PC-3 (cell line): Measurements from ENCODE around the gene MCTP2. TPM values are rescaled to one million over a fixed set of nuclear protein-coding genes. Genes with fewer than 3 reads are reported as not detected.

Experiments
- ATAC-seq: fragments of 200-7000 bp; cut with Tn5 transposase; 2 replicates; pipeline ENCODE4 v1.9.1; 2020; ENCODE audit warnings: mild to moderate bottlenecking, moderate library complexity
- BruUV-seq: library from RNA; stranded (reverse); fragments of 400-500 nt; replicated peaks from 2 replicates; lab custom pipeline; 2021; lab: Mats Ljungman, UMichigan
- CTCF ChIA-PET: fragments of 300-600 bp; sonication (Branson Sonifier 250); formaldehyde crosslinking; loops from one replicate; lab custom pipeline; 2022; ENCODE audit warnings: antibody characterized with exemption; lab: Charles Lee
- POLR2A ChIA-PET: fragments of 300-600 bp; sonication (Branson Sonifier 250); formaldehyde crosslinking; loops from one replicate; lab custom pipeline; 2022; ENCODE audit warnings: antibody characterized with exemption; ENCODE audit not compliant: unreplicated experiment; lab: Charles Lee
- DNase-seq: peaks from one replicate; pipeline ENCODE4 v3.0.0-alpha.2; 2015
- H2AFZ ChIP-seq: fragments of 300-600 bp; sonication (generic); 2 replicates; pipeline ENCODE4 v1.6.0; 2016; ENCODE audit warnings: antibody characterized with exemption, low read length
- H3F3A ChIP-seq: fragments of 300-600 bp; sonication (generic); one replicate; pipeline ENCODE4 v1.6.0; 2017; ENCODE audit warnings: antibody characterized with exemption, low read length, control low read depth, mild to moderate bottlenecking; ENCODE audit not compliant: unreplicated experiment
- H3K27ac ChIP-seq: fragments of 300-600 bp; sonication (generic); 2 replicates; pipeline ENCODE4 v1.5.1; 2016; ENCODE audit warnings: mild to moderate bottlenecking, low read length
- H3K27me3 ChIP-seq: fragments of 300-600 bp; sonication (generic); 2 replicates; pipeline ENCODE4 v1.6.1; 2016; ENCODE audit warnings: low read length, mixed read lengths
- H3K36me3 ChIP-seq: fragments of 300-600 bp; sonication (generic); 2 replicates; pipeline ENCODE4 v1.6.1; 2016; ENCODE audit warnings: low read depth, mixed run types, low read length, mixed read lengths
- H3K4me1 ChIP-seq: fragments of 300-600 bp; sonication (generic); 2 replicates; pipeline ENCODE4 v1.5.1; 2016; ENCODE audit warnings: low read length; ENCODE audit not compliant: insufficient read depth
- H3K4me2 ChIP-seq: fragments of 300-600 bp; sonication (generic); 2 replicates; pipeline ENCODE4 v1.6.0; 2016; ENCODE audit warnings: low read length
- H3K4me3 ChIP-seq: fragments of 300-600 bp; sonication (generic); 2 replicates; pipeline ENCODE4 v1.5.1; 2016; ENCODE audit warnings: mild to moderate bottlenecking, low read length, mixed read lengths
- H3K79me2 ChIP-seq: fragments of 300-600 bp; sonication (generic); 2 replicates; pipeline ENCODE4 v1.6.1; 2017; ENCODE audit warnings: low read length, mixed read lengths
- H3K9ac ChIP-seq: fragments of 300-600 bp; sonication (generic); 2 replicates; pipeline ENCODE4 v1.6.0; 2016; ENCODE audit warnings: mild to moderate bottlenecking, low read length
- H3K9me2 ChIP-seq: fragments of 300-600 bp; sonication (generic); replicated peaks from 2 replicates; pipeline ENCODE4 v1.6.1; 2016; ENCODE audit warnings: mixed run types, low read length, mixed read lengths
- H3K9me3 ChIP-seq: fragments of 300-600 bp; sonication (generic); 2 replicates; pipeline ENCODE4 v1.6.1; 2016; ENCODE audit warnings: low read length, mixed read lengths
- H4K20me1 ChIP-seq: fragments of 300-600 bp; sonication (generic); 2 replicates; pipeline ENCODE4 v1.6.1; 2016; ENCODE audit warnings: low read length, mixed read lengths
- EZH2 ChIP-seq: fragments of 300-600 bp; sonication (generic); IDR thresholded peaks from one replicate; pipeline ENCODE4 v1.6.1; 2017; ENCODE audit warnings: antibody characterized with exemption, mild to moderate bottlenecking, low read length; ENCODE audit not compliant: unreplicated experiment
- EZH2phosphoT487 ChIP-seq: fragments of 300-600 bp; sonication (generic); IDR thresholded peaks from 2 replicates; pipeline ENCODE4 v1.6.1; 2018; ENCODE audit warnings: mild to moderate bottlenecking, antibody characterized with exemption, low read length, borderline replicate concordance
- intact Hi-C: fragments of 100-400 bp; cut with micrococcal nuclease; formaldehyde crosslinking; loops from 2 replicates; pipeline ENCODE4 v1.9.0; 2023
- total RNA-seq: library from RNA; depleted of rRNA; stranded (reverse); fragments of >200 nt; gene quantifications from 2 replicates; pipeline ENCODE4 v1.2.3, GENCODE V29; 2014
- TF ChIP-seq, protein P1 (sequence below): fragments of 300-600 bp; sonication (generic); conservative IDR thresholded peaks from 2 replicates; pipeline ENCODE4 v1.5.1; 2017; ENCODE audit warnings: antibody characterized with exemption, low read depth, mild to moderate bottlenecking, low read length

MCTP2 gene
- total RNA-seq, 1 experiment from 2014 or later = 6.2 TPM

DNA sequence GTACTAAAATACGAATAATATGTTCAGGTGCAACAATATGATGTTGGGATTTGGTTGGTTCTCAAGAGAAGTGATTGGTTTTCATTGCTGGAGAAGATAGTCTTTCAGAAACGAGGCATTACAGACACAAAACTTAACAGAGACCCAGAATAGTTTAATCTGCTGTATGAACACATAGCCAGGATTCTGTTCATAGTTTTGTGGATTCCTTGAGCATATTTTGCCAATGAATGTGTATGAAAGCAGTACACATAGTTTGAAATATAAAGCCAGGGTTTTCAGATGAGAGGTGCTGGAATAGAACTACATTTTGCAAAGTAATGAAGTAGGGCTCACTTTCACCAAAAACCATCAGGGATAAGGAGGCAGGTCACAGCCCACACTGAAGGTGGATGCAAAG is 5.7 kb upstream of the MCTP2 start:
- intact Hi-C loops = no loop called here
- CTCF ChIA-PET = no interaction called here

GRCh38 chr15:94228611-94229010 is 2.8 kb upstream of the MCTP2 start:
- no peak for TF ChIP-seq EZH2
- TF ChIP-seq, protein P1, sequence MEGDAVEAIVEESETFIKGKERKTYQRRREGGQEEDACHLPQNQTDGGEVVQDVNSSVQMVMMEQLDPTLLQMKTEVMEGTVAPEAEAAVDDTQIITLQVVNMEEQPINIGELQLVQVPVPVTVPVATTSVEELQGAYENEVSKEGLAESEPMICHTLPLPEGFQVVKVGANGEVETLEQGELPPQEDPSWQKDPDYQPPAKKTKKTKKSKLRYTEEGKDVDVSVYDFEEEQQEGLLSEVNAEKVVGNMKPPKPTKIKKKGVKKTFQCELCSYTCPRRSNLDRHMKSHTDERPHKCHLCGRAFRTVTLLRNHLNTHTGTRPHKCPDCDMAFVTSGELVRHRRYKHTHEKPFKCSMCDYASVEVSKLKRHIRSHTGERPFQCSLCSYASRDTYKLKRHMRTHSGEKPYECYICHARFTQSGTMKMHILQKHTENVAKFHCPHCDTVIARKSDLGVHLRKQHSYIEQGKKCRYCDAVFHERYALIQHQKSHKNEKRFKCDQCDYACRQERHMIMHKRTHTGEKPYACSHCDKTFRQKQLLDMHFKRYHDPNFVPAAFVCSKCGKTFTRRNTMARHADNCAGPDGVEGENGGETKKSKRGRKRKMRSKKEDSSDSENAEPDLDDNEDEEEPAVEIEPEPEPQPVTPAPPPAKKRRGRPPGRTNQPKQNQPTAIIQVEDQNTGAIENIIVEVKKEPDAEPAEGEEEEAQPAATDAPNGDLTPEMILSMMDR = no peak
- TF ChIP-seq EZH2phosphoT487 = no peak
- Histone ChIP-seq H3K4me3 (no peak overlapping the region), H3K9me2 (no peaks in the 10 kb centered on the region), H3K79me2 (peaks cover 8% of the 10 kb centered on the region), H3F3A (no peaks in the 10 kb centered on the region), H3K27me3 (no peaks in the 10 kb centered on the region), H3K36me3 (no peaks in the 10 kb centered on the region), H3K9ac (no peak overlapping the region), H3K4me2 (peak overlapping the region; percentile 17; the same call in 1 of the 2 replicates), H2AFZ (no peak overlapping the region), H3K27ac (no peak overlapping the region), H4K20me1 (no peaks in the 10 kb centered on the region), H3K9me3 (no peaks in the 10 kb centered on the region), H3K4me1 (peaks cover 23% of the 10 kb centered on the region)
- ChIA-PET POLR2A (no interaction called here), CTCF (no interaction called here)
- no peak for ATAC-seq
- BruUV-seq = no TSS peak
- DNase-seq = no peak
- intact Hi-C loops = no loop called here

More for the DNA sequence above, 5.7 kb upstream of the MCTP2 start:
- H2AFZ ChIP-seq = no peak overlapping the region
- H3K9me3 ChIP-seq = no peaks in the 10 kb centered on the region
- no peak overlapping the region for H3K4me3 ChIP-seq
- H4K20me1 ChIP-seq = no peaks in the 10 kb centered on the region
- no peaks in the 10 kb centered on the region for H3K27me3 ChIP-seq
- peaks cover 23% of the 10 kb centered on the region for H3K4me1 ChIP-seq
- no peaks in the 10 kb centered on the region for H3K36me3 ChIP-seq
- no TSS peak for BruUV-seq
- no peaks in the 10 kb centered on the region for H3F3A ChIP-seq
- DNase-seq (no peak), ATAC-seq (no peak)
- H3K9ac ChIP-seq = no peak overlapping the region
- POLR2A ChIA-PET = no interaction called here
- H3K9me2 ChIP-seq = no peaks in the 10 kb centered on the region
- H3K27ac ChIP-seq = no peak overlapping the region
- no peaks in the 10 kb centered on the region for H3K79me2 ChIP-seq
- no peak overlapping the region for H3K4me2 ChIP-seq
- no peak for TF ChIP-seq EZH2
- TF ChIP-seq, protein P1 = no peak
- TF ChIP-seq EZH2phosphoT487 = no peak

- intact Hi-C loops = no loop called here
- CTCF ChIA-PET = no interaction called here
These were observed 1.6 kb upstream of the MCTP2 start for GRCh38 chr15:94229591-94230369.

More at GRCh38 chr15:94229591-94230369, 1.6 kb upstream of the MCTP2 start:
- no peaks in the 10 kb centered on the region for H3K9me3 ChIP-seq
- H3K4me3 ChIP-seq = peak overlapping the region; percentile 75
- H3K27me3 ChIP-seq = no peaks in the 10 kb centered on the region
- H3K9ac ChIP-seq = peak overlapping the region; percentile 65
- peak overlapping the region; percentile 85 for H3K27ac ChIP-seq
- TF ChIP-seq EZH2 = no peak
- TF ChIP-seq EZH2phosphoT487 = no peak
- TF ChIP-seq, protein P1 = no peak
- H3K4me1 ChIP-seq = peaks cover 27% of the 10 kb centered on the region
- no peaks in the 10 kb centered on the region for H3K36me3 ChIP-seq
- H3K4me2 ChIP-seq = peak overlapping the region; percentile 84
- POLR2A ChIA-PET = no interaction called here
- BruUV-seq = no TSS peak
- H3K9me2 ChIP-seq = no peaks in the 10 kb centered on the region
- peak overlapping the region; percentile 95 for H2AFZ ChIP-seq
- H3F3A ChIP-seq = no peaks in the 10 kb centered on the region
- H4K20me1 ChIP-seq = no peaks in the 10 kb centered on the region
- DNase-seq = peak; percentile 42
- H3K79me2 ChIP-seq = peaks cover 18% of the 10 kb centered on the region
- no peak for ATAC-seq
